Subcutaneous adipose tissue (tissue), 4 donors: ENCODE results near the gene SLC49A4. TPM values are rescaled to one million over a fixed set of nuclear protein-coding genes. Genes with fewer than 3 reads are reported as not detected.

Experiments used
- total RNA-seq, 4 donors: library from RNA; depleted of rRNA; stranded (reverse); fragments of >200 nt; gene quantifications; one replicate each; pipeline ENCODE4 v1.1.0, GENCODE V29; 2016
- TF ChIP-seq, protein P1 (sequence below): fragments of 450-650 bp; IDR thresholded peaks from one replicate; pipeline ENCODE4 v1.5.1; 2016; ENCODE audit warnings: low read depth, mild to moderate bottlenecking, control low read depth, antibody characterized with exemption, moderate library complexity

Gene SLC49A4
- total RNA-seq, 4 donors from 2014 or later: 21.1 to 27.1 (median 23.2) TPM

DNA sequence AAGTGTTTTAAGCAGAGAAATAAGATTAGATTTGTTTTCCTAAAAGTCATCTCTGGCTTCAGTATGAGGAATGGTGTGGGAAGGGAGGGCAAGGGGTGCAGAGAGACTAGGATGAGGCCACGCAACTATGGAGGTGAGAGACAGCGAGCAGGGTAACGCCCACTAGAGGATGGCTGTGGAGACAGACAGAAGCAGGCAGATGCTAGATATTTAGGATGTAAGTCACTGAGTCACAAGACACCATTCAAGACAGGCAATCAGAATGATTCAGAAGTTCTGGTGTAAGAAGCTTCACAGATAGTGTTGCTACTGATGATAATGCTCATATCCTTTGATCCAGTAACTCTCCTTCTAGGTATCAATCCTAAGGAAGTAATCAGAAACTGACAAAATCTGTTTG lies 20.3 kb upstream of the SLC49A4 start:
- TF ChIP-seq, protein P1, sequence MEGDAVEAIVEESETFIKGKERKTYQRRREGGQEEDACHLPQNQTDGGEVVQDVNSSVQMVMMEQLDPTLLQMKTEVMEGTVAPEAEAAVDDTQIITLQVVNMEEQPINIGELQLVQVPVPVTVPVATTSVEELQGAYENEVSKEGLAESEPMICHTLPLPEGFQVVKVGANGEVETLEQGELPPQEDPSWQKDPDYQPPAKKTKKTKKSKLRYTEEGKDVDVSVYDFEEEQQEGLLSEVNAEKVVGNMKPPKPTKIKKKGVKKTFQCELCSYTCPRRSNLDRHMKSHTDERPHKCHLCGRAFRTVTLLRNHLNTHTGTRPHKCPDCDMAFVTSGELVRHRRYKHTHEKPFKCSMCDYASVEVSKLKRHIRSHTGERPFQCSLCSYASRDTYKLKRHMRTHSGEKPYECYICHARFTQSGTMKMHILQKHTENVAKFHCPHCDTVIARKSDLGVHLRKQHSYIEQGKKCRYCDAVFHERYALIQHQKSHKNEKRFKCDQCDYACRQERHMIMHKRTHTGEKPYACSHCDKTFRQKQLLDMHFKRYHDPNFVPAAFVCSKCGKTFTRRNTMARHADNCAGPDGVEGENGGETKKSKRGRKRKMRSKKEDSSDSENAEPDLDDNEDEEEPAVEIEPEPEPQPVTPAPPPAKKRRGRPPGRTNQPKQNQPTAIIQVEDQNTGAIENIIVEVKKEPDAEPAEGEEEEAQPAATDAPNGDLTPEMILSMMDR: no peak

- TF ChIP-seq, protein P1: no peak
These were observed 18.0 kb upstream of the SLC49A4 start for GRCh38 chr3:122776675-122777468.

GRCh38 chr3:122777563-122777962 lies 17.3 kb upstream of the SLC49A4 start:
- TF ChIP-seq, protein P1: no peak

DNA sequence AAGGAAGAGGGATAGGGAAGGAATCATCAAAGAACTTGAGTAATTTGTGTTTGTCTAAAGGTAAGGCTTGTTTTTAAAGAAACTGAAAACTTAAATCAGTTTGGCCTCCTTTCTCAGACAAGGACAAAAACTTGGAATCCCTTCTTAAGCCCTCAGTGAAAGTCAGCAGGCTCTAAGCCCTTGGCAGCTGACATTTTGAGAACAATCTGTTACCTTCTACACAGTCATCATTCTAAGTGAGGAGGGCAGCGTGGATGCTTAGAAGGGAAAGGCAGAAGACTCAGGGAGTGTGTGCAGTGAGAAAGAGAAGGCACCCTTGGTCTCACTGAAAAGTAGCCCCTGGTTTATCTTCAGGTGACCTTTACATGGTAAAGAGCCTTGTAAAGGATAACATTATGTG lies 12.1 kb upstream of the SLC49A4 start:
- TF ChIP-seq, protein P1: no peak

DNA sequence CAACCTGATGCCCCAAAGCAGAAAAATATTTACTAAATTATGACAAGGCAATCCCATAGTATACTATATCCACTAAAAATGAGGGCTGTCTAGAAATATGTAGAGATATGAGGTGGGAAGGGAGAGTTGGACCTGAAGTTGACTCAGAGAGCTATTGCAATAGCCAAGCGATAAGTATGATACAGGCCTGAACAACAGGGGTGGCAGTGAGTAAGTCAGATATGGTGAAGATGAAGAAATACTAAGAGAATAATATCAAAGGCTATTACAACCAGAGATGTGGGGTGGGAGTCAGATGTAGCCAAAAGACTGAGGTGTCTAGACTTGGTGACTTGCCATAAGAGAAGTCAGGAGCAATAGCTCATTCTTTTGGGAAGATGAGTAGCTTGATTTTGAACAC lies 10.4 kb upstream of the SLC49A4 start:
- TF ChIP-seq, protein P1: no peak

GRCh38 chr3:122785231-122785630 lies 9.6 kb upstream of the SLC49A4 start:
- TF ChIP-seq, protein P1: no peak

DNA sequence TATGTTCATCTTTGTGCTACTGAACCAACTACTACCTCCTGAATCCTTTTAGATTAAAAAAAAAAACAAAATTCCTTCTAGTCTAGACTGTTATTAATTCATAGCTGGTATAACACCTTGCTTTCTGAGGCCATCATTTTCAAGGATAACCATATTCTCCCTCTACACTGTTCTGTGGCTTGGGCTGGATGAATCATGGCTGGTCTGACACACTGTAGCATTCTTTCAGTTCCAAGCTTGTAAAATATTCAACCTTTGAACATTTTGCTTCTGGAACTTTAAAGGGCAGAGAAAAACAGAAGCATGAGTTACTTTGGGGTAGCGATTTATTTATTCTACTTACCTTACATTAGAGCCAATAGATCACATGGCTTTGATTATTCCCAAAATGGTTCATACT lies 8.8 kb upstream of the SLC49A4 start:
- TF ChIP-seq, protein P1: no peak
